ENCODE measurements around the gene EPB41L2. TPM values are rescaled to one million over a fixed set of nuclear protein-coding genes. Genes with fewer than 3 reads are reported as not detected.
A peak's percentile ranks its signal among the peaks of the same experiment; 100 is the strongest.

EPB41L2 gene
- total RNA-seq, 1 experiment from 2014 or later = 91.7 TPM

DNA sequence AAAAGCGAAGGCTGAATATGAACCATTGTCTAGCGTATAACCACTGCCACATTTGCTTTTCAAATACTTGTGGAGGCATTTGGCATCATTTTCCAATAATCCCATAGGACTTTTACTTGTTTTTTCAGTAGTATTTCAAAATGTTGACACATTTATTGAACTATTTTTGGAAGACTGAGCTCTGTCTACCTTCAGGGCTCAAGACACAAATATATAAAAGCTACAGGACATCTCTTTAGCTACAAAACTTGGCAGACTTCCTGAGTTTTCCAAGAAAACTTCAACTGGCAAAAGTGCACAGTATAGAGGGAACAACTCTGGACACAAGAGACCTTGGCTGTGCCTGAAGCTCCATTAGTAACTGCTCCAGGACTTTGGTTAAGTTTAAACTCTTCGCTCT is 13.4 kb downstream of the EPB41L2 start:
- peaks cover 9% of the 10 kb centered on the region for H3K36me3 Mint-ChIP-seq (ENCODE audit: insufficient read depth, unreplicated experiment)
- peak overlapping the region; percentile 58 for H3K27ac Mint-ChIP-seq (ENCODE audit: unreplicated experiment)
- TF ChIP-seq, protein P1, sequence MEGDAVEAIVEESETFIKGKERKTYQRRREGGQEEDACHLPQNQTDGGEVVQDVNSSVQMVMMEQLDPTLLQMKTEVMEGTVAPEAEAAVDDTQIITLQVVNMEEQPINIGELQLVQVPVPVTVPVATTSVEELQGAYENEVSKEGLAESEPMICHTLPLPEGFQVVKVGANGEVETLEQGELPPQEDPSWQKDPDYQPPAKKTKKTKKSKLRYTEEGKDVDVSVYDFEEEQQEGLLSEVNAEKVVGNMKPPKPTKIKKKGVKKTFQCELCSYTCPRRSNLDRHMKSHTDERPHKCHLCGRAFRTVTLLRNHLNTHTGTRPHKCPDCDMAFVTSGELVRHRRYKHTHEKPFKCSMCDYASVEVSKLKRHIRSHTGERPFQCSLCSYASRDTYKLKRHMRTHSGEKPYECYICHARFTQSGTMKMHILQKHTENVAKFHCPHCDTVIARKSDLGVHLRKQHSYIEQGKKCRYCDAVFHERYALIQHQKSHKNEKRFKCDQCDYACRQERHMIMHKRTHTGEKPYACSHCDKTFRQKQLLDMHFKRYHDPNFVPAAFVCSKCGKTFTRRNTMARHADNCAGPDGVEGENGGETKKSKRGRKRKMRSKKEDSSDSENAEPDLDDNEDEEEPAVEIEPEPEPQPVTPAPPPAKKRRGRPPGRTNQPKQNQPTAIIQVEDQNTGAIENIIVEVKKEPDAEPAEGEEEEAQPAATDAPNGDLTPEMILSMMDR (IDR thresholded peaks at IDR 0.05; ENCODE audit: insufficient read depth in 1 of 2, low read depth in 1 of 2, low read length in 1 of 2, severe bottlenecking in 1 of 2, unreplicated experiment in 1 of 2) = no peak
- H3K27me3 Mint-ChIP-seq (ENCODE audit: insufficient read depth, unreplicated experiment) = no peaks in the 10 kb centered on the region
- intact Hi-C loops (cut with micrococcal nuclease; ENCODE audit: unreplicated experiment) = no loop called here
- Histone ChIP-seq H3K36me3 (ENCODE audit: control insufficient read depth, insufficient read depth, low read length) (no peaks in the 10 kb centered on the region; the same call in 1 of the 2 replicates), H3K9me3 (peaks cover 7% of the 10 kb centered on the region), H3K4me3 (ENCODE audit: low read depth, low read length) (no peak overlapping the region), H3K27me3 (replicated peaks; ENCODE audit: control insufficient read depth, insufficient read depth, low read length) (no peaks in the 10 kb centered on the region), H3K4me1 (no peaks in the 10 kb centered on the region)
- POLR2A ChIA-PET = no interaction called here
- H3K4me1 Mint-ChIP-seq (ENCODE audit: low read depth, unreplicated experiment) = no peaks in the 10 kb centered on the region
- CTCF ChIA-PET = no interaction called here
- H3K9me3 Mint-ChIP-seq (ENCODE audit: unreplicated experiment) = peaks cover 23% of the 10 kb centered on the region
- no peak for DNase-seq
- H3K4me3 Mint-ChIP-seq (ENCODE audit: unreplicated experiment) = no peak overlapping the region
- no TSS peak for BruUV-seq (replicated peaks)

DNA sequence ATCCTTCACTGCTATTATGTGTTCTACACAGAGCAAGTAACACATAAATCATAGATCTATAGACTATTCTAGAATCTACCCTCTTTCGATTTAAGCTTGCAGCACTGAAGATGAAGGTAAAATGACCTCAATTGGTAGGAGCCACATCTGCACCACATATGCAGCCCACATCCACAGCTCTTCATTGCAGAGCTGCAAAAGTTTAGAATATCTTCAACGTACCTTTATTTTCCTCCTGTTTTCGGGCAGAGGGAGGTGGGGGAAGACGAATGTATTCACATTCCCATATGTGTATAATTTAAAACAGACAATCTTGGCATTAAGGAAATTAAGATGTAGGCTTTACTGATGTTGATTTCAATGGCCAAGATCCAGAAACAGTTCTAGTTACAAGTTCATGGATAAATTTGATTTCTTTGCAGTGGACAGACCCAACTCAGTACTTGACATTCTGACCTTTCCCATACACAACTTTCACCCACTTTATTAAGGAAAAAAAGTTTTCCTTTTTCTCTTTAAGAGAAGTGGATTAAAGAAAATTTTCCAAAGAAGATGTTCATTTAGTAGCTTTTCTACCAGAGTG is 14.0 kb downstream of the EPB41L2 start:
- BruUV-seq (replicated peaks) = no TSS peak
- Histone ChIP-seq H3K36me3 (ENCODE audit: control insufficient read depth, insufficient read depth, low read length) (no peaks in the 10 kb centered on the region), H3K27me3 (replicated peaks; ENCODE audit: control insufficient read depth, insufficient read depth, low read length) (no peaks in the 10 kb centered on the region), H3K4me3 (ENCODE audit: low read depth, low read length) (no peak overlapping the region), H3K9me3 (peaks cover 1% of the 10 kb centered on the region; the same call in 1 of the 2 replicates), H3K4me1 (no peaks in the 10 kb centered on the region)
- ChIA-PET POLR2A (no interaction called here), CTCF (no interaction called here)
- no peaks in the 10 kb centered on the region for H3K4me1 Mint-ChIP-seq (ENCODE audit: low read depth, unreplicated experiment)
- no peak overlapping the region for H3K4me3 Mint-ChIP-seq (ENCODE audit: unreplicated experiment)
- no peak for DNase-seq
- H3K36me3 Mint-ChIP-seq (ENCODE audit: insufficient read depth, unreplicated experiment) = peaks cover 3% of the 10 kb centered on the region
- TF ChIP-seq, protein P1 (IDR thresholded peaks at IDR 0.05; ENCODE audit: insufficient read depth in 1 of 2, low read depth in 1 of 2, low read length in 1 of 2, severe bottlenecking in 1 of 2, unreplicated experiment in 1 of 2) = no peak
- peaks cover 17% of the 10 kb centered on the region for H3K9me3 Mint-ChIP-seq (ENCODE audit: unreplicated experiment)
- intact Hi-C loops (cut with micrococcal nuclease; ENCODE audit: unreplicated experiment) = no loop called here
- H3K27me3 Mint-ChIP-seq (ENCODE audit: insufficient read depth, unreplicated experiment) = no peaks in the 10 kb centered on the region
- H3K27ac Mint-ChIP-seq (ENCODE audit: unreplicated experiment) = no peak overlapping the region

DNA sequence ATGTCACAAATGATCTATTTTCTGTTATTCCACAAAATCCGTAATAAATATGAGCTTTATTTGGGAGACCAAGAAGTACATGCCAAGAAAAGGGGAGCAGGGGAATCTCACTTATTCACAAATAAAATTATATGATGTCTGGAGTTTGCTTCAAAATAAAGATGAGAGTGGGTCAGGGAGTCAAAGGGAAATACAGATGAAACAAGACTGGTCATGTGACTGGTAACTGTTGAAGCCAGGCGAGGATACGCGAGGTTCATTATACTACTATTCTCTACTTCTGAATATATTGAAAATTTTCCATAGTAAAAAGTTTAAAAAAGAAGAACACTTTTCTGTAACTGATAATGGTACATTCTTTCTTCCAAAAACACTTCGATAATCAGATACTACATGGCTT is 14.6 kb downstream of the EPB41L2 start:
- ChIA-PET CTCF (no interaction called here), POLR2A (no interaction called here)
- Mint-ChIP-seq H3K4me3 (ENCODE audit: unreplicated experiment) (no peak overlapping the region), H3K4me1 (ENCODE audit: low read depth, unreplicated experiment) (no peaks in the 10 kb centered on the region), H3K9me3 (ENCODE audit: unreplicated experiment) (peaks cover 13% of the 10 kb centered on the region), H3K27ac (ENCODE audit: unreplicated experiment) (no peak overlapping the region), H3K27me3 (ENCODE audit: insufficient read depth, unreplicated experiment) (no peaks in the 10 kb centered on the region), H3K36me3 (ENCODE audit: insufficient read depth, unreplicated experiment) (no peaks in the 10 kb centered on the region)
- Histone ChIP-seq H3K9me3 (no peaks in the 10 kb centered on the region), H3K27me3 (replicated peaks; ENCODE audit: control insufficient read depth, insufficient read depth, low read length) (no peaks in the 10 kb centered on the region), H3K36me3 (ENCODE audit: control insufficient read depth, insufficient read depth, low read length) (no peaks in the 10 kb centered on the region), H3K4me1 (no peaks in the 10 kb centered on the region), H3K4me3 (ENCODE audit: low read depth, low read length) (no peak overlapping the region)
- no TSS peak for BruUV-seq (replicated peaks)
- intact Hi-C loops (cut with micrococcal nuclease; ENCODE audit: unreplicated experiment) = no loop called here
- DNase-seq = no peak
- TF ChIP-seq, protein P1 (IDR thresholded peaks at IDR 0.05; ENCODE audit: insufficient read depth in 1 of 2, low read depth in 1 of 2, low read length in 1 of 2, severe bottlenecking in 1 of 2, unreplicated experiment in 1 of 2) = no peak

Measured in Caco-2 (cell line).